AG08395 (cell line): ENCODE measurements around the gene PRDX1.
"Not testable (repeated sequence)": the region's sequence is repeated elsewhere in the genome, so short reads cannot be mapped to it uniquely, and the experiment has no call there.

Experiments
- DNase-seq: peaks from one replicate; pipeline ENCODE4 v3.0.0; 2012; ENCODE audit warnings: mixed read lengths, low spot score

The PRDX1 gene

DNA sequence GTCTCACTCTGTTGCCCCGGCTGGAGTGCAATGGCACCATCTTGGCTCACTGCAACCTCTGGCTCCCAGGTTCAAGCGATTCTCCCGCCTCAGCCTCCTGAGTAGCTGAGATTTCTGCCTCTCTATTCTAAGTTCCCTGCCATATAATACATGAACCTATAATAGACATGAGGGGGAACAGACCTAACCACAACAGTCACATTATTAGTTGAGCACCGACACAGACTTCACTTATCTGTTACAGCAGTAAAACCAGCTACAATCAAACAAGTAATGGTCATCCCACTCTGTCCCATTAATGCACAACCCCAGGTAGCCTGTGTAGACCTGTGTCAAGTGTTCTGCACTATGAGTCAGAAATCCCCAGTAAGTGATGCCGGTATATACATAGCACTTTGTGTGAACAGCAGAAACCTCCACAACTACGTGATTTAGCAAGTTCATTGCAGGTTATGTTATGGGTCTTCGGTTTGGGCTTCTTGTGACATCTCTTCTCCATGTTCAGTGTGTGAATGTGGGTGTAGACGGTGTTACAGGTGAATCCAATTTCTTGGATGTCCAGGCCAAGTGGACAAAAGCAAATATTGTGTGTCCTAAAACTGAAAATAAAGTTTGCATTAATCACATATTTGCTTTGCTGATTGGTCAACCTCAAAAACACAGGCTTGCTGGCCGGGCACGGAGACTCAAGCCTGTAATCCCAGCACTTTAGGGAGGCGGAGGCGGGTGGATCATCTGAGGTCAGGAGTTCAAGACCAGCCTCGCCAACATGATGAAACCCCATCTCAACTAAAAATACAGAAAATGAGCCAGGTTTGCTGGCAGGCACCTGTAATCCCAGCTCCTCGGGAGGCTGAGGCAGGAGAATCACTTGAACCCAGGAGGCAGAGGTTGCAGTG is 18.0 kb downstream of the PRDX1 start:
- no peak for DNase-seq

DNA sequence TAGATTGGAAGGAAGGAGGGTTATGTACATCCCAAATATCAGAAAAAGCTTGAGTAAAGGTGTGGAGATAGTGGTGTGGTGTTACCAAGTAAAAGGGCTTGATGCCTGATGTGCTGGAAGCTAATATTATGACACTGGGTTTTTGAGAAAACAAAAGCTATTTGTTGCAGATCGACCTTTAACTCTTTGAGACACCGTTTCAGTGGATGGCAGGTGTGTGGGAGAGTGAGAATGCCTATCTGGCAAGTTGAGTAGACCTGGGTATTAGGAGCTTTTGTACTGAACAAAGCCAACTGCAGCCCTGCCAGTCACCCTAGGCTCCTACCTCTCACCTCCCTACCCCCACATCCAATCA is 20.2 kb downstream of the PRDX1 start:
- DNase-seq: no peak

DNA sequence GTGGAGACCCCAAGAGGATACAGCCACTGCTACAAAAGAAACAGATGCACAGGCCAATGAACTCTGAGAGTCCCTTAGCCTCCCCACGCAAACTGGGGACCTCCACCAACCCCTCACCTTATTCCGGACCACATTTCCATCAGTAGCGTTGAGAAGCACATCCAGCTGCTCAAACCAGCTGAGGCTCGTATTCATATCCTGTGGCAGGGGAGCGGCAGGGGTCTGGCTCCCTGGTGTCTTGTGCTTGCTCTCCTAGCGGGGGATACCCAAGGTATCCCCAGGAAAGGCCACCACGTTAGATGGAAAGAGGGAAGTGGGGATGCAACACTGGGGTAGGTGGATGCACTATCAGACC is 22.3 kb downstream of the PRDX1 start:
- no peak for DNase-seq

DNA sequence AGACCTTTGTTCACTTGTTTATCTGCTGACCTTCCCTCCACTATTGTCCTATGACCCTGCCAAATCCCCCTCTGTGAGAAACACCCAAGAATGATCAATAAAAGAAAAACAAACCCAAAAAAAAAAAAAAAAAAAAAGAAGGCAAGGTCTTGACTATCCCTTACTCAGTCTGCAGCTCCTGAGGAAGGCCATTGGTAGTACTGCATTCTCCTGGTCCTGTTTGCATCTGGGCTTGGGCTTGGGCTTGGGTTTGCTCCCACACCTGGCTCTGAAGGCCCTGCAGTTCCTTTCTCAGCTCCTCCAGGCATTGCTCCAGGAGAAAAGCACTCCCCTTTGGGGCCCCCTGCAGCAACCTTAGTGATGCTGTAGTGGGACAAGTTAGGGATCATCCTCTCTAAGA is 23.4 kb downstream of the PRDX1 start:
- no peak for DNase-seq

DNA sequence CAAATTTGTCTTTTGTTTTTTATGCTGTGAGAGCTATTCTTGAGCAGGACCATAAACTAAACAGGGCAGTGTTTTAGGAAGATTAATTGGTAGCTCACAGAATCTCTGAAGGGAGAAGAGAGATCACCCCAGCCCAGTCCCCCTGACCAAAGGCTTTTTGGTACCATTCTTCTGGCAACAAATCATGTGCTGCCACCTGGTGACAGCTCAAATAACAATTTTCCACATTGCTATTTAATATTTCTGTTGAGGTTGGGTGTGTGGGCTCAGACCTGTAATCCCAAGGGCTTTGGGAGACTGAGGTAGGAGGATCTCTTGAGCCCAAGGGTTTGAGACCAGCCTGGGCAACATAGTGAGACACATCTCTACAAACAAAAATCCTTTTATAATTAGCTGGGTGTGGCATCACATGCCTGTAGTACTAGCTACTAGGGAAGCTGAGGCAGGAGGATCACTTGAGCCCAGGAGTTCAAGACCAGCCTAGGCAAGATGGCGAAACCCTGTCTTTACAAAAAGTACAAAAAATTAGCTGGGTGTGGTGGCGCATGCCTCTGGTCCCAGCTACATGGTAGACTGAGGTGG is 28.5 kb downstream of the PRDX1 start:
- DNase-seq: peak; percentile 49

DNA sequence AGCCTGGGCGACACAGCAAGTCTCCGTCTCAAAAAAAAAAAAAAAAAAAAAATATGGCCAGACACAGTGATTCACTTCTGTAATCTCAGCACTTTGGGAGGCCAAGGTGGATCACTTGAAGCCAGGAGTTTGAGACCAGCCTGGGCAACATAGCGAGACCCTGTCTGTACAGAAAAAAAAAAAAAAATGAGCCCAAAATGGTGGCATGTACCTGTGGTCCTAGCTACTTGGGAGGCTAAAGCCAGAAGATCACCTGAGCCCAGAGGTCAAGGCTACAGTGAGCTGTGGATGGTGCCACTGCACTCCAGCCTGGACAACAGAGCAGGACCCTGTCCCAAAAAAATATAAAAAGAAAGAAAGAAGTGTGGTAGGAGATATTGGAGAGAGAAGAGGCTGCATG is 29.0 kb downstream of the PRDX1 start:
- DNase-seq: no peak

DNA sequence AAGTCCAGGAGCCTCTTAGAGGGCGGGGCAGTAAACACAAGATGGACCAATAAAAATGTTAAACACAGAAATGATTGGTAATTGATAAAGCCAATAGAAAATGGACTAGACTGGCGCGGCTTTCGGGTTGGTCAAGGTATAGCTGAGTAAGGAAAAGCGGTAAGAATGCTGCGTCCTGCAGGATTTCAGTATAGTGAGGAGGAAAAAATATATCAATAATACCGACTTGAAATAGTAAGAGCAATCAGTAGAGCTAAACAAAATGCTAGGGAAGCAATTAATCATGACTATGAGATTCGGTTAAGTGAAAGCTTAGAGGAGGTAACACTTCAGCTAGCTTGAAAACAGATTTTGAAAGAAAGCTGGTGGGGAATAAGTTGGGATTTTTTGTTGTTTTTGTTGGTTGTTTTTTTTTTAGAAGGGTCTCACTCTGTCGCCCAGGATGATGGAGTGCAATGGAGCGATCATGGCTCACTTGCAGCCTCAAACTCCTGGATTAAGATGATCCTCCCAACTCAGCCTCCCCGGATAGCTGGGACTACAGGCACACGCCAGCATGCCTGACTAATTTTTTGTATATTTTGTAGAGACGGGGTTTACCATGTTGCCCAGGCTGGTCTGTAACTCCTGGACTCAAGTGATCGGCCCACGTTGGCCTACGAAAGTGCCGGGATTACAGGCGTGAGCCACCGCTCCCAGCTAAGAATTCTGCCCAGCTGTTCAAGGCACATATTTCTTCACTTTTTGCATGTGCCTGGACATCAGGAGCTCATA is 30.0 kb downstream of the PRDX1 start:
- no peak for DNase-seq

DNA sequence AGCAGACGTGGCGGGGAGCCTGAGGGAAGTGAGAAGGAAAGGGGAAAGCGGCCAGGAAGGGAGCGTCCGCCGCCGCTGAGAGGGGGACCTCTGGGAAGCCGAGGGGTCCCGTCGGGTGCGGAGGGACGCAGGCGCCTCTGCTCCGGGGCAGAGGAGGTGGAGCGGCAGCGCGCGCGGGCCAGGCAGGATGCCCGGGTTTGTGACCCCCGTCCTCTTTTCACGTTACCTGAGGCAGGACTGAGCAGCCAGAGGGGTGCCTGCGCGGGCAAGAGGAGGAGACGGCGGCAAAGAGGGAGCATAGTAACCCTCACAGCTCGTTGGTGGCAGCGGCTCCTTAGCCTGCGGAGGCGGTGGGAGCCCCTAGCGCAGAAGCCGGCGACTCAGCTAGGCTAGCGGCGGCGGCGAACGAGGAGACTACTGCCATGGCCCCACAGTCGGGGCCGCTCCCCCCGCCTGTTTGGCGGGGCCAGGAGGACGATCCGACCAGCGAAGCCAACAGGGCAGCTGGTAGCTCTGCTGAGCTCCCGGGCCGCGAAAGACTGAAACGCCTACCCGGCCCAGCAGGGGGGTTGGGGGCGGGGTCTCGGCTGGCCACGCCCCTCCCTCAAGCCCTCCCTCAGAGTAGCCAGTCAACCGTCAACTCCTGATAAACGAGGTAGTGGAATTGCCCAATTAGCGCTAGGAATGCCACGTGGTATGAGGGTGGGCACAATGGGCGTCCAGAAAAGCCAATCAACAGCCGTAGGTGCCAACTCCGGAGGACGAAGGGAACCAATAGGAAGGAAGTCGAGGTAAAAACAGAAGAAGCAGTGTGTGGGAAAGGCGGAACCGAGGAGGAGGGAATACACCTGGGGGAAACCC is 30.8 kb downstream of the PRDX1 start, which contains the start of gene TESK2:
TSS of gene TESK2 (minus strand) at position 538 of the 861 bp plus-strand sequence. CDS start 33,378 bp downstream, outside the sequence.
- peak; percentile 99 for DNase-seq

DNA sequence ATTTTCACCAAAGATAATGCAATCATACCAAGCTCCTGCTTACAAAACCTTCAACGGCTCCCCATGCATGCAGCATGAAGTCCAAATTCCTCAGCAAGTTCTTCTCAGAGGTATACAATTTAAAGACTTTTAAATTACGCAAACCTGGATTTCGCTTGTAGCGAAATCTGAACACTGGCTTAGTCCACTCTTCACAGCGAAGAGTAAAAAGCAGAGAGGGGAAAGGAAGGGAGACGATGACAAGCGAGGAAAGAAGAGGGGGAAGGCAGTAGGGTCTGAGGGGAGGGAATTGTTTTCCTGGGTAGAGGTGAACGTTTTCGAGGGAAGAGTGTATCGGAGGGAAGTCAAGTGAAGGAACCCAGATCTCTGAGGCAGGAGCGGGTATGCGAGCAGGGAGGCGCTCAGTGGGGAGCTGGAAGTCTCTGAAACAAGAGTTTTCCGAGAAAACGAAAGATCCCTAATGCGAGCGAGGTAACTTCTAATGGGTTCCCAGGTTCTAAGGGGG is 31.5 kb downstream of the PRDX1 start:
- peak; percentile 30 for DNase-seq

DNA sequence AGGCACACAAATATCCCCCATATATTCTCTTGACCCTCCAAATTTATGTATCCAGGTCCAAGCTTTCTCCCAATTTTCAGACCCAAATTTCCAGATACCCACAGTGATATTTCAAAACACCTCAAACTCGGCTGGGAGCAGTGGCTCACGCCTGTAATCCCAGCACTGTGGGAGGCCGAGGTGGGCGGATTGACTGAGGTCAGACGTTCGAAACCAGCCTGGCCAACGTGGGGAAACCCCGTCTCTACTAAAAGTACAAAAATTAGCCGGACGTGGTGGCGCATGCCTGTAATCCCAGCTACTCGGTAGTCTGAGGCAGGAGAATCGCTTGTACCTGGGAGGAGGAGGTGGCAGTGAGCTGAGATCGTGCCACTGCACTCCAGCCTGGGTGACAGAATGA is 32.3 kb downstream of the PRDX1 start:
- not testable (repeated sequence) for DNase-seq

DNA sequence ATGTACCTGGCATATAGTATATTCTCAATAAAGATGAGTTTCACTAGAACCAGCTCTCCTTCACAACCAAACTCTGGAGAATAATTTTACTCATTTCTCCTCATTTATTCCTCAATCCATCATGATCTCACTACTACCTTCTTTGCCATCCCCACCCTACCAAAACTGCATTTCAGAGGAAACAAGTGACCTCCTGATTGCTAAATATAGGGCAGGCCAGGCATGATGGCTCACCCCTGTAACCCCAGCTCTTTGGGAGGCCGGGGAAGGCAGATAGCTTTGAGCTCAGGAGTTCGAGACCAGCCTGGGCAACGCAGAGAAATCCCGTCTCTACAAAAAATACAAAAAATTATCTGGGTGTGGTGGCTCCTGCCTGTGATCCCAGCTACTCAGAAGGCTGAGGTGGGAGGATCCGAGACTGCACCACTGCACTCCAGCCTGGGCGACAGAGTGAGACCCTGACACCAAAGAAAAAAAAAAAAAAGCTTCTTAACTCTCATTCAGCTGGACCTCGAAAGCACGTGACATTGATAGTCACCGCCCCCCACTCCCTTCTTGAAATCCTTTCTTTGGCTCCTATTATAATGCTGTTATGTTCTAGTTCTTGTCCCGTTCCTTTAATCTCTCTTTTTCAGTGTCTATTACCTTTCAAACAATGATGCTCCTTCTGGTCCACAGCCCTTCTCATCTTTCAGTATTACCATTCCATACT is 32.9 kb downstream of the PRDX1 start:
- no peak for DNase-seq

DNA sequence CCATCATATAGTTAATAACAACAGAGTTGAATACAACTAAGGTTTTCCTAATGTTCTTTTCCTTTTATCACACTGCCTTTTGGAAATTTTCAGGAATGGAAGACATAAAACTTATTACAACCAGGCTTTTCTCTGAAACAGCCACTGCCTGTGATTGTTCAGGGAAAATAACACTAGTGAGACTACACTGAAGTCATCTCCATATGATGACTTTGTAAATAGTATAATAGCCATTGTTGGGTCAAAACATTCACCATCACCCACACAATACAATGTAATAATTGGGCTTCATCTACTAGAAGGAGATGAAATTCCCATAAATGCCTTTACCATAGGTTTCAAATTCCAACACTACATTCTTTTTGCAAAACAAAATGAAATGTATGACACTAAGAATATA is 35.7 kb downstream of the PRDX1 start:
- no peak for DNase-seq

DNA sequence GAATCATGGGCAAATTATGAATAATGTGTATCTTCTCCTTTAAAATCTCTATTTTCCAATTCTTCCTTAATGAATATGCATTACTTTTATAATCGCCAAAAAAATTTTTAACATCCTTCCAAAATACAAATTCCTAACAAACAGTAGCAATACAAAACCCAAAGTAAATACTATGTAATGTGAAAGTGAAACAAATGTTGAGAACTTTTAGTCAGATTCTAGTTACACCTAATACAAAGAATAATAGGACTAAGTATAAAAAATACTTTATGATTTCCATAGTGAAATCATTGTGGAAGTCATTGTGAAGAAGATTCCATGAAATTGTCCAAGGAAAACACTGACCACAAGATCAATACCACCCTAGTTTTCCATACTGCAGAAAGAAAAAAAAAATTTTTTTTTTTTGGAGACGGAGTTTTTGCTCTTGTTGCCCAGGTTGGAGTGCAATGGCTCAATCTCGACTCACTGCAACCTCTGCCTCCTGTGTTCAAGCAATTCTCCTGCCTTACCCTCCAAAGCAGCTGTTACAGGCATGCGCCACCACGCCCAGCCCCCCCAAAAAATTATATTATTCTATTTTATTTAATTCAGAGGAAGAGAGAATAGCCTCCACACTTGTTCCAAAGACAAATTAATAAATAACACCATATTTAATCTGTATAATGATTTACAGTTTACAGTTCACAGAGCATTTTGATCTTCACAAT is 42.5 kb downstream of the PRDX1 start:
- DNase-seq: no peak

DNA sequence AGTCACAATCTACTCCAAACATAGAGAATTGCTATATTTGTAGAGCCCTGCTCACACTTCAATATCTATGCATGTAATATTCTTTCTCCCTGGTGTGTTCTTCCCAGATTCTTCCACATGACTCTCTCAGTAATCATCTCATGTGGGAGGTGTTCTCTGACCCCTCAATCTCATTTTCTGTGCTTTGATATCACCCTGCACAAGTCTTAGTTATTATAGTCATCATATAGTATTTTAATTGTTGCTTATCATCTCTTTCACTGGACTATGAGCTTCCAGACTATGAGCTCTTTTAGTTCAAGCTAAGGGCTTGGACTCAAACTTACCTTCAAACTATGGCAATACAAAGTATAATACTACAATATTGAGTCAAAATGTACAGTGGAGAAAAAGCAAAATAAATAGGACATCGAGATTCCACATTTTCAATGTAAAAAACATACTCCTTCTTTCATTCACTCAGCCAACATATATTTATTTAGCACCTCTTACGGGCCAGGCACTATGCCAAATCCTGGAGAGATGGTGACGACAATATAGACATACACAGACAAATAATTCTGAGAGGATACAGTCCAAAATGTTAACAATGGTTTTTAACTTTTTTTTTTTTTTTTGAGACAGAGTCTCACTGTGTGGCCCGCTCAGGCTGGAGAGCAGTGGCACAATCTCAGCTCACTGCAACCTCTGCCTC is 43.4 kb downstream of the PRDX1 start:
- DNase-seq: no peak

DNA sequence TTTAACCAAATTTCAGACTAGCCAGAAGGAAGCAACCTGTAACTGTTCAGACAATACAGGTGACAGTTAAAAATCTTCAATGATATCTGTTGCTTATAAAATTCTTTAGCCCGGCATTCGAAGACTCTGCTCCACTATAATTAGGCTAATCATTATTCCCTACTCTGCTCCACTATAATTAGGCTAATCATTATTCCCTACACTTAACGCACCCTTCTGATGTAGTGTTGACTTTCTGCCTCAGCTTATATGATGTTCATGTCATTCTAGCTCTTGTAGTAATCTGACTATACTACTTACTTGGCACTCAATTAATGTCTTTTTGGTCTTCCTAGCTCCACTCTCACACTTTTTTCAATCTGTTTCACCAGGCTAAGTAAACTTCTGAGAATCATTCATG is 44.0 kb downstream of the PRDX1 start:
- DNase-seq: no peak

DNA sequence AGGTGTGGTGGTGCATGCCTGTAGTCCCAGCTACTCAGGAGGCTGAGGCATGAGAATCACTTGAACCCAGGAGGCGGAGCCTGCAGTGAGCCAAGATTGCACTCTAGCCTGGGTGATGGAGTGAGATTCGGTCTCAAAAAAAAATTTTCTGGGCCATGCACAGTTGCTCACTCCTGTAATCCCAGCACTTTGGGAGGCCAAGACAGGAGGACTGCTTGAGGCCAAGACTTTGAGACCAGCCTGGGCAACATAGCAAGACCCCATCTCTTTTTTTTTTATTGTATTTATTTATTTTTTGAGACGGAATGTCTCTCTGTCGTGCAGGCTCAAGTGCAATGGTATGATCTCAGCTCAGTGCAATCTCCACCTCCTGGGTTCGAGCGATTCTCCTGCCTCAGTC is 47.5 kb downstream of the PRDX1 start:
- DNase-seq: not testable (repeated sequence)

DNA sequence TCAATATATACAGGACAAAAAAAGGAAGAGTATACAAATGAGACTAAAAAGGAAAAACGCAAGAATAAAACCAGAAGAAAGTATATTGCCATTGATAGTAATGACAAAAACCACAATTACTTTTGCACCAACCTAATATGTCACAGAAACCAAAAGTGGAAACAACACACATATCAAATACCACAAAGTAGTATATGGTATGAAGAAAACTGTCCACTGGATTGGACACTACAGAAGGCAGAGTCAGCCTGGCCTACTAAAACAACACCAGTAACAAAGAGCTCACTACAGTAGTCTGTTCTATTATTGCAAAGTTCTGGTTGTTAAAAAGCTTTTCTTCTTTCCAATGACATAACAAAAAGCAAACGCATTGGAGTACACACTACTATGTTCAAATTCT is 48.4 kb downstream of the PRDX1 start:
- DNase-seq: no peak

DNA sequence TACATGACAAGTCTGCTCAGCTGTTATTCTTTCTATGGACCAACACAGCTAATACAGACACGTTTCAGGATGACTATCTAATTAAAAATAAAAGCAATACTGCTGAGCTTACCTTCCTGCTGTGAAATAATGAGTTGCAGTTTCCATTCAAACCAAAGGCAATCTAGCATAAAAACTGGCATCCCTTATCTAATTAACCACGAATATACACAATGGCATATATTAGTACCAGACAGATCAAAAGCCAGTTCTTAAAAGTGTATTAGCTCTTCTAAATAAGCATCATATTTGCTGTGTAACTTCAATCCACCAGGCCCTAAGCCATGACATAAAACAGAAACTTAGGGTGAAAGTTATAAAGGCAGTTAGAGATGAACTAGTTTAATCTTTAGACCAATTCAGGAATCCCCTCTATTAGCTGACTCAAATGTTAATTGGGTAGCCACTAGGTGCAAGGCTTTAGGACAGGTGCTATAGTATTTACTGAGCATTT is 51.3 kb downstream of the PRDX1 start:
- DNase-seq: no peak

DNA sequence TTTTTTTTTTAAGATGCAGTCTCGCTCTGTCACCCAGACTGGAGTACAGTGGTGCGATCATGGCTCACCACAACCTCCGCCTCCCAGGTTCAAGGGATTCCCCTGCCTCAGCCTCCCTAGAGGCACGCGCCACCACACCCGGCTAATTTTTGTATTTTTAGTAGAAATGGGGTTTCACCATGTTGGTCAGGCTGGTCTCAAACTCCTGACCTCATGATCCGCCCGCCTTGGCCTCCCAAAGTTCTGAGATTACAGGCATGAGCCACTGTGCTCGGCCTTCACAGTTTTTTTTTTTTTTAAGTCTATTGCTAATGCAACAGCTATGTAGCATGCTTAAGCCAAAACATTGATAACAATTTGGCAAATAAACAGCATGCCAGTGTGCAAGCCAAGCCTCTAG is 54.3 kb downstream of the PRDX1 start:
- DNase-seq: not testable (repeated sequence)

DNA sequence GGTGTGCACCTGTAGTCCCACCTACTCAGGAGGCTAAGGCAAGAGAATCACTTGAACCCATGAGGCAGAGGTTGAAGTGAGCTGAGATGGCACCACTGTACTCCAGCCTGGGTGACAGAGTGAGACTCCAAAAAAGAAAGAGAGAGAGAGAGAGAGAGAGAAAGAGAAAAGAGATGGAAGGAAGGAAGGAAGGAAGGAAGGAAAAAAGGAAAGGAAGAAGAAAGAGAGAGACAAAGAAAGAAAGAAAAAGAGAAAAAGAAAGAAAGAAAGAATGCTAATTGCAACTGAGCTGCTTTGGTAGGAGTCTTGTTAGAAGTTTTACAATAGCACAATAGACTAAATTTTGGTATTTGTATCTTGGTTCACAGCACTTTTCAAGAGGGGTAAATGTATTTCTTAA is 56.4 kb downstream of the PRDX1 start:
- DNase-seq: no peak
